ENCODE results near the gene GRK5.

Gene GRK5

GRCh38 chr10:119347181-119347974 is 140.0 kb downstream of the GRK5 start:
- DNase-seq: no peak

GRCh38 chr10:119348106-119348505 is 140.7 kb downstream of the GRK5 start:
- no peak for DNase-seq

- no peak for DNase-seq
Measured at GRCh38 chr10:119348516-119349240, 141.3 kb downstream of the GRK5 start.

- DNase-seq: no peak
Measured at GRCh38 chr10:119349341-119349740, 142.0 kb downstream of the GRK5 start.

GRCh38 chr10:119349937-119350501 is 142.6 kb downstream of the GRK5 start:
- no peak for DNase-seq

- no peak for DNase-seq
Measured at GRCh38 chr10:119350502-119351097, 143.2 kb downstream of the GRK5 start.

GRCh38 chr10:119351189-119351588 is 143.8 kb downstream of the GRK5 start:
- no peak for DNase-seq

GRCh38 chr10:119352042-119352441 is 144.7 kb downstream of the GRK5 start:
- no peak for DNase-seq

GRCh38 chr10:119352807-119353206 is 145.4 kb downstream of the GRK5 start:
- no peak for DNase-seq

GRCh38 chr10:119353421-119353820 is 146.1 kb downstream of the GRK5 start:
- DNase-seq: no peak

GRCh38 chr10:119355930-119356329 is 148.6 kb downstream of the GRK5 start:
- DNase-seq: no peak

GRCh38 chr10:119357412-119358151 is 150.2 kb downstream of the GRK5 start:
- no peak for DNase-seq

GRCh38 chr10:119358152-119358512 is 150.8 kb downstream of the GRK5 start:
- DNase-seq: no peak

- DNase-seq: no peak
Measured at GRCh38 chr10:119358567-119358966, 151.2 kb downstream of the GRK5 start.

GRCh38 chr10:119359025-119359424 is 151.7 kb downstream of the GRK5 start:
- DNase-seq: no peak

- no peak for DNase-seq
Measured at GRCh38 chr10:119360181-119360921, 153.0 kb downstream of the GRK5 start.

- DNase-seq: no peak
Measured at GRCh38 chr10:119361037-119361436, 153.7 kb downstream of the GRK5 start.

- DNase-seq: no peak
Measured at GRCh38 chr10:119362122-119362521, 154.8 kb downstream of the GRK5 start.

GRCh38 chr10:119364645-119365600 is 157.6 kb downstream of the GRK5 start:
- no peak for DNase-seq

- no peak for DNase-seq
Measured at GRCh38 chr10:119365773-119366599, 158.6 kb downstream of the GRK5 start.

Data from COR-L47 (cell line).